Karpas-422 (cell line): Measurements from ENCODE around the gene GABRB1. TPM values are rescaled to one million over a fixed set of nuclear protein-coding genes. Genes with fewer than 3 reads are reported as not detected.
A peak's percentile ranks its signal among the peaks of the same experiment; 100 is the strongest.

Experiments
- DNase-seq: peaks from one replicate; pipeline ENCODE4 v3.0.0-alpha.2; 2015
- H2AFZ ChIP-seq: fragments of 200-600 bp; sonication (generic); 2 replicates; pipeline ENCODE4 v1.6.1; 2014; ENCODE audit warnings: antibody characterized with exemption, low read length, mixed read lengths
- H3K27ac ChIP-seq: fragments of 200-600 bp; sonication (generic); 2 replicates; pipeline ENCODE4 v1.5.1; 2014; ENCODE audit warnings: mild to moderate bottlenecking, low read length, moderate library complexity
- H3K27me3 ChIP-seq: fragments of 200-600 bp; sonication (generic); 2 replicates; pipeline ENCODE4 v1.6.1; 2014; ENCODE audit warnings: low read length, mixed read lengths
- H3K36me3 ChIP-seq: fragments of 200-600 bp; sonication (generic); 2 replicates; pipeline ENCODE4 v1.6.1; 2014; ENCODE audit warnings: low read length, mixed read lengths; ENCODE audit not compliant: insufficient read depth
- H3K4me1 ChIP-seq: fragments of 200-600 bp; sonication (generic); 2 replicates; pipeline ENCODE4 v1.6.1; 2014; ENCODE audit warnings: mild to moderate bottlenecking, low read length, mixed read lengths
- H3K4me2 ChIP-seq: fragments of 200-600 bp; sonication (generic); 2 replicates; pipeline ENCODE4 v1.6.1; 2014; ENCODE audit warnings: low read length, low read depth, mild to moderate bottlenecking; ENCODE audit not compliant: poor library complexity, severe bottlenecking
- H3K4me3 ChIP-seq: fragments of 200-600 bp; sonication (generic); 2 replicates; pipeline ENCODE4 v1.5.1; 2014; ENCODE audit warnings: mild to moderate bottlenecking, antibody characterized with exemption, low read length, mixed read lengths
- H3K79me2 ChIP-seq: fragments of 200-600 bp; sonication (generic); 2 replicates; pipeline ENCODE4 v1.6.1; 2014; ENCODE audit warnings: mild to moderate bottlenecking, low read length, mixed read lengths
- H3K9ac ChIP-seq: fragments of 200-600 bp; sonication (generic); 2 replicates; pipeline ENCODE4 v1.6.0; 2014; ENCODE audit warnings: low read length
- H3K9me2 ChIP-seq: fragments of 200-600 bp; sonication (generic), shearing (Covaris generic); replicated peaks from 2 replicates; pipeline ENCODE4 v1.6.0; 2014; ENCODE audit warnings: mild to moderate bottlenecking, low read length, moderate library complexity; ENCODE audit not compliant: insufficient read depth
- H3K9me3 ChIP-seq: fragments of 300-700, 200-600 bp; sonication (generic); 2 replicates; pipeline ENCODE4 v1.6.1; 2014; ENCODE audit warnings: low read length, mixed read lengths
- H4K20me1 ChIP-seq: fragments of 200-600 bp; sonication (generic); 2 replicates; pipeline ENCODE4 v1.6.1; 2014; ENCODE audit warnings: mild to moderate bottlenecking, antibody characterized with exemption, low read length, low read depth; ENCODE audit not compliant: insufficient read depth
- total RNA-seq: library from RNA; depleted of rRNA; stranded (reverse); fragments of >200 nt; shearing (Covaris generic); gene quantifications from 2 replicates; pipeline ENCODE4 v1.2.3, GENCODE V29; 2014; ENCODE audit warnings: low replicate concordance

Gene GABRB1
- total RNA-seq, 1 experiment from 2014 or later = not detected

DNA sequence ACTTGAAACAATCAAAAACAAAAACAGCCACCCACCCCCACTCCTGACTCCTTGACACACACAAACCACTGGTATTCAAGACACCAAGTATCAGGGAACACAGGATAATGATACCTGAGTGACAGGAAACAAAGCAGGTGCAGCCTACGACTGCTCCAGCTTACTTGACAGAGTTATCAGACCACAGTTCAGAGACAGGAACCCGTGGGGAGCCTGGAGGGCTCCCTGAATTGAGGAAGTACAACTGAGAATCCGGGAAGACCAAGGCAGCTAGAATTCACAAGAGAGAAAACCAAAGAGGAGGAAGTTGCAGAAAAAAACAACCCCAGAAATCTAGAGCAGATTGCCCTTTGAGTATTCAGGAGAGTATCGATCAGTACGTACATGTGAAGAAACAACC, 411.6 kb downstream of the GABRB1 start:
- H3K4me2 ChIP-seq = no peak overlapping the region
- H3K9ac ChIP-seq = no peak overlapping the region
- no peak overlapping the region for H3K4me3 ChIP-seq
- no peak for DNase-seq
- no peak overlapping the region for H3K27ac ChIP-seq
- H3K9me3 ChIP-seq = no peaks in the 10 kb centered on the region
- H4K20me1 ChIP-seq = no peaks in the 10 kb centered on the region
- H3K9me2 ChIP-seq = no peaks in the 10 kb centered on the region
- no peaks in the 10 kb centered on the region for H3K79me2 ChIP-seq
- H3K4me1 ChIP-seq = no peaks in the 10 kb centered on the region
- no peaks in the 10 kb centered on the region for H3K36me3 ChIP-seq
- no peak overlapping the region for H2AFZ ChIP-seq
- H3K27me3 ChIP-seq = no peaks in the 10 kb centered on the region

DNA sequence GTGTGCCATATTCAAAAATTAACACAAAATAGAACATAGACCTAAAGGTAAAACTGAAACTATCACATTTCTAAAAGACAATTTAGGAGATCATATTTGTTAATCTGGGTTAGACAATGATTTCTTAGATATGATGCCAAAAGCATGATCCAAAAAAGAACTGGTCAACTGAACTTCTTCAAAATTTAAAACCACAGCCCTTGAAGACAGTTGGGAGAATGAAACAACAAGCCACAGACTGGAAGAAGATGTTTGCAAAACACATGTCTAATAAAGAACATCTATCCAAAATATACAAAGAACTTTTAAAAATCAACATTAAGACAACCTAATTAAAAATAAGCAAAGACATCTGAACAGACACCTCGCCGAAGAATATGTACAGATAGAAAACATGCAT, 412.7 kb downstream of the GABRB1 start:
- Histone ChIP-seq H3K9me3 (no peaks in the 10 kb centered on the region), H2AFZ (no peak overlapping the region), H3K27me3 (no peaks in the 10 kb centered on the region), H3K4me1 (no peaks in the 10 kb centered on the region), H3K4me2 (no peak overlapping the region), H3K79me2 (no peaks in the 10 kb centered on the region), H3K9ac (no peak overlapping the region), H3K9me2 (no peaks in the 10 kb centered on the region), H4K20me1 (no peaks in the 10 kb centered on the region), H3K4me3 (no peak overlapping the region), H3K27ac (no peak overlapping the region), H3K36me3 (no peaks in the 10 kb centered on the region)
- no peak for DNase-seq

DNA sequence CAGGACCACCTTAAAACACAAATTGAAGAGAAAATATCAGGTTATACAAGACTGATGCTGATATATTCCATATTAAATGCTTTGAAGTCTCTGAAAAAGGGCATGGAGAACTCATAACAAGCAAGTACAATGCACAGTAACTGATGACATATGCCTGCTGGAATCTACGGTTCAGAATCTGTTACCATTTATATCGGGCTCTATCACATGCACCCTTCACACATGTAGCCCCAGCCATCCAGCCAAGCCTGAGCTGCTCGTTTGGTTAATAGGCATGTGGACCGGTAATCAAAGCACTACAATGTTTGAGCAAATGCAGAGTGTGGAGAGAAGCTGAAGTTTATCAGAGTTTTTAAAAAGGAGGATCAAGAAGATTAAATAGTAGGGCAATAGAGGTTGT, 420.3 kb downstream of the GABRB1 start:
- H3K4me2 ChIP-seq = no peak overlapping the region
- H4K20me1 ChIP-seq = no peaks in the 10 kb centered on the region
- no peaks in the 10 kb centered on the region for H3K27me3 ChIP-seq
- DNase-seq = no peak
- H3K4me1 ChIP-seq = no peaks in the 10 kb centered on the region
- H3K79me2 ChIP-seq = 0 out of 2 replicates have a peak, but pooled peaks cover 2% of the 10 kb centered on the region
- peaks cover 27% of the 10 kb centered on the region; the same call in 1 of the 2 replicates for H3K36me3 ChIP-seq
- no peaks in the 10 kb centered on the region for H3K9me2 ChIP-seq
- no peak overlapping the region for H3K9ac ChIP-seq
- no peaks in the 10 kb centered on the region for H3K9me3 ChIP-seq
- no peak overlapping the region for H3K27ac ChIP-seq
- no peak overlapping the region for H3K4me3 ChIP-seq
- H2AFZ ChIP-seq = no peak overlapping the region

DNA sequence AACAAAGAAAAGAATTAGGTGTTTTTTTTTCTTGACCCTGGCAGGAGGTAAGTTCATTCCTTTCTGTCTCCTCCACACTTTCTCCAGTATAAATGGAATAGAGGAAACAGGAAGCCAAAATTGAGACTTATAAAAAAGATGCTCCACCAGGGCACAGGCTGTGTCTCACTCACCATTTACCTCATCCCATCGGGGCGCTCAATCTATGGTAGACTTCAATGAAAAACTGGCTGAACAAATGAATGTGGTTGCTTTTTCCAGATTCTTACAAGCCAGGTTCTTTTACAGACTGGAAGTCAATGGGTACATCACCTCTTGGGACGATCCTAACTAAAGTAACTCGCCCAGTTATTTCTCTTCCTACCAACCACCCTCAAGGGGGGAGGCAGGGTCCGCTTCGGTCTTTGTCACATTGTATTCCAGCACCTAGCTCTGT, 431.4 kb downstream of the GABRB1 start:
- H3K27me3 ChIP-seq = no peaks in the 10 kb centered on the region
- peak overlapping the region; percentile 91 for H3K4me3 ChIP-seq
- peak overlapping the region; percentile 97 for H3K27ac ChIP-seq
- peaks cover 64% of the 10 kb centered on the region for H3K4me1 ChIP-seq
- H4K20me1 ChIP-seq = no peaks in the 10 kb centered on the region
- H3K79me2 ChIP-seq = peaks cover 44% of the 10 kb centered on the region
- H2AFZ ChIP-seq = 0 out of 2 replicates have a peak overlapping the region, but pooled peaks have one; percentile 49
- no peaks in the 10 kb centered on the region for H3K9me3 ChIP-seq
- H3K9me2 ChIP-seq = 0 out of 2 replicates have a peak, but pooled peaks cover 3% of the 10 kb centered on the region
- H3K36me3 ChIP-seq = peaks cover 23% of the 10 kb centered on the region
- peak overlapping the region; percentile 77 for H3K4me2 ChIP-seq
- peak overlapping the region; percentile 88 for H3K9ac ChIP-seq
- DNase-seq = peak; percentile 65

DNA sequence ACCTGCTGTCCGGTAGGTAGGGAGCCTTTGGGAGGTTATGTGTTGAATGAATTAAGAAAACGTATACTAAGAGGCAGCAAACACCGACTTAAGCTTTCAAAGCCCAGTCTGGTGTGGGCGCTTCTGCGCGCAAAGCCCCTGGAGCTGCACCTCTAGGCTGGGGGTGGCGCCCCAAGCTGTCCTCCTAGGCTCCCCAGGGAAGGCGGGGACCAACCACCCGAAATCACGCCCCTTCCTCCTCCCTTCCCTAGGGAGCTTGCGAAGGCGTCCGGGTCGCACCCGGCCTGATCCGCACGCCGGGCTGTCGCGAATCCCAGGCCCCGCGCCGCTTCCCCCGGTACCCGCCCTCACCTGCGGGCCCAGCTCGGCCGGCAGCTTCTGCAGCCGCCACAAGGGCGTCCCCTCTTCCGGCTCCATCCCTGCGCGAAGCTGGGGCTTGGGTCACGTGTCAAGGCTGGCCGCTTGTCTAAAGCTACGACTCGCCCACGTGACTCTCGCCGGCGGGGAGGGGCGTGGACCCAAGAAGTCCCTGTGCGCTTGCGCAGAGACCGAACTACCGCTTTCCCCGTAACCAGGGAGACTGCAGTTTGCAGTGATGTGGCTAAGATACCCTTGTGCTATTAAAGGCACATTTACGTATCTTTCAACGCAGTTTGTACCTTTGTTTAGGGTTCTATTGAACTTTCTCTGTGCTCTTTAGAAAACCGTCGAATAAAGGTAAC, 432.0 kb downstream of the GABRB1 start, which contains the start of gene COMMD8:
Gene COMMD8, minus strand, starts transcription at position 468 of the 722 bp plus-strand sequence. Its CDS starts 51 bp downstream, at position 417.
- Histone ChIP-seq H3K27me3 (no peaks in the 10 kb centered on the region), H3K9me3 (no peaks in the 10 kb centered on the region), H4K20me1 (no peaks in the 10 kb centered on the region), H3K4me3 (peak within 1 kb of the TSS; percentile 91), H3K79me2 (peaks cover 44% of the 10 kb centered on the region), H3K4me2 (peak within 1 kb of the TSS; percentile 77), H3K4me1 (peaks cover 64% of the 10 kb centered on the region), H3K27ac (peak within 1 kb of the TSS; percentile 97), H3K9ac (peak within 1 kb of the TSS; percentile 88), H3K36me3 (peaks cover 18% of the 10 kb centered on the region), H3K9me2 (0 out of 2 replicates have a peak, but pooled peaks cover 3% of the 10 kb centered on the region), H2AFZ (peak within 1 kb of the TSS; percentile 49; the same call in 1 of the 2 replicates)
- peak; percentile 99 for DNase-seq

DNA sequence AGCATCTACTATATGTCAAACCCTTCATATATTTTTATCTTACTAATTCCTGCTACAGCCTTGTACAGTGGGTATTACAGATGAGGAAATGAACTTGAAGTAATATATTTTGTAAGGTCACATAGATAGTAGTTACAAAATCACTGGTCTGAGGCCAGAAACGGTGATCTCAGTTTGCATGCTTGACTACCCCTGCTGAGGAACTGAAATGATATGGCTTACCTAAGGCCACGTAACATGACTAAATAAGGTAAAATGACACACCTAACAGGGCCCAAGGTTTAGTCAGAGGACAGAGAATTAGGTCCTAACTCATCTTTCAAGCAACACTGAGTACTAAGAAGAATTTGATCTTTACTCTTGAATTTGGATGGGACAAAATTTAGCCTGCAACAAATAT, 433.6 kb downstream of the GABRB1 start:
- Histone ChIP-seq H3K4me3 (no peak overlapping the region), H3K9ac (peak overlapping the region; percentile 4; the same call in 1 of the 2 replicates), H3K27me3 (no peaks in the 10 kb centered on the region), H3K36me3 (peaks cover 2% of the 10 kb centered on the region; the same call in 1 of the 2 replicates), H3K79me2 (peaks cover 28% of the 10 kb centered on the region), H3K27ac (peak overlapping the region; percentile 97), H3K9me2 (0 out of 2 replicates have a peak, but pooled peaks cover 3% of the 10 kb centered on the region), H3K9me3 (no peaks in the 10 kb centered on the region), H4K20me1 (no peaks in the 10 kb centered on the region), H3K4me2 (peak overlapping the region; percentile 77), H2AFZ (peak overlapping the region; percentile 18; the same call in 1 of the 2 replicates), H3K4me1 (peaks cover 58% of the 10 kb centered on the region)
- peak; percentile 89 for DNase-seq

DNA sequence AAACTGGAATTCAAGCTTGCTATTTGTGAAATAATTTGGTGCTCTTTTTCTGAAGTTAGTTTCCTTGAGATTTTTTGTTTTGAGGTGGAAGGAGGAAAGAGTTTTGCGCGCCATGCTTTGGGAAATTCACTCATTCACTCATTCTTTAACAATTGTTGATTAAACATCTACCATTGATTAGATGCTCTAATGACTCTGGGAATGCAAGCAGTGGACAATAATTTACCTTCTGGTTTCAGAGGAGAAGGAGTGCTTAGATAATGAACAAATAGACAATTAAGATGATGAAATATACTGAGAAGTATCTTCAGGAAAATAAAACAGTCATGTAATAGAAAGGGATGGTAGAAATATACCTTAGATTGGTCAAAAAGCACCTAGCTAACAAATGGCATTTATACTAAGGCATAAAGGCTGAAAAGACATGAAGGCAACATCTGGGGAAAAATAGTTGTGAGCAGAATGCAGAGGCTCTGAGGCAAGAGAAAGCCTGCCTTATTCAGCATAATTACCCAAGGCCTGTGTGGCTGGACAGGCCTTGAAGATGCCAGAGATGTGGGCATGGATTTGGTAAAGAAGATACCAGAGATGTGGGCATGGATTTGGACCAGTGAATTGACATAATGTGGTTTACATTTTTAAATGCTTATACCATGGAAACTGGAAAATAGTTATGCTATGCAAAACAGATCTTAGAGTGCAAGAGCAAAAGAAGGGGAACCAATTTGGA, 434.9 kb downstream of the GABRB1 start:
- peak overlapping the region; percentile 18 for H2AFZ ChIP-seq
- H3K27ac ChIP-seq = peak overlapping the region; percentile 97
- DNase-seq = peak; percentile 61
- no peaks in the 10 kb centered on the region for H3K27me3 ChIP-seq
- peak overlapping the region; percentile 22; the same call in 1 of the 2 replicates for H3K4me3 ChIP-seq
- H4K20me1 ChIP-seq = no peaks in the 10 kb centered on the region
- H3K4me1 ChIP-seq = peaks cover 52% of the 10 kb centered on the region
- 0 out of 2 replicates have a peak, but pooled peaks cover 3% of the 10 kb centered on the region for H3K9me2 ChIP-seq
- H3K9me3 ChIP-seq = no peaks in the 10 kb centered on the region
- no peaks in the 10 kb centered on the region for H3K36me3 ChIP-seq
- peak overlapping the region; percentile 77 for H3K4me2 ChIP-seq
- H3K79me2 ChIP-seq = peaks cover 18% of the 10 kb centered on the region
- H3K9ac ChIP-seq = peak overlapping the region; percentile 4; the same call in 1 of the 2 replicates
